Activated T-cell treated with anti-CD3 and anti-CD28 coated beads for 24 hours (primary cell): ENCODE results near the gene PLCB1.
"Not testable (repeated sequence)": the region's sequence is repeated elsewhere in the genome, so short reads cannot be mapped to it uniquely, and the experiment has no call there.

Source experiments
- DNase-seq: peaks from one replicate; pipeline ENCODE4 v3.0.0-alpha.2; 2020; ENCODE audit warnings: low read depth

The PLCB1 gene

DNA sequence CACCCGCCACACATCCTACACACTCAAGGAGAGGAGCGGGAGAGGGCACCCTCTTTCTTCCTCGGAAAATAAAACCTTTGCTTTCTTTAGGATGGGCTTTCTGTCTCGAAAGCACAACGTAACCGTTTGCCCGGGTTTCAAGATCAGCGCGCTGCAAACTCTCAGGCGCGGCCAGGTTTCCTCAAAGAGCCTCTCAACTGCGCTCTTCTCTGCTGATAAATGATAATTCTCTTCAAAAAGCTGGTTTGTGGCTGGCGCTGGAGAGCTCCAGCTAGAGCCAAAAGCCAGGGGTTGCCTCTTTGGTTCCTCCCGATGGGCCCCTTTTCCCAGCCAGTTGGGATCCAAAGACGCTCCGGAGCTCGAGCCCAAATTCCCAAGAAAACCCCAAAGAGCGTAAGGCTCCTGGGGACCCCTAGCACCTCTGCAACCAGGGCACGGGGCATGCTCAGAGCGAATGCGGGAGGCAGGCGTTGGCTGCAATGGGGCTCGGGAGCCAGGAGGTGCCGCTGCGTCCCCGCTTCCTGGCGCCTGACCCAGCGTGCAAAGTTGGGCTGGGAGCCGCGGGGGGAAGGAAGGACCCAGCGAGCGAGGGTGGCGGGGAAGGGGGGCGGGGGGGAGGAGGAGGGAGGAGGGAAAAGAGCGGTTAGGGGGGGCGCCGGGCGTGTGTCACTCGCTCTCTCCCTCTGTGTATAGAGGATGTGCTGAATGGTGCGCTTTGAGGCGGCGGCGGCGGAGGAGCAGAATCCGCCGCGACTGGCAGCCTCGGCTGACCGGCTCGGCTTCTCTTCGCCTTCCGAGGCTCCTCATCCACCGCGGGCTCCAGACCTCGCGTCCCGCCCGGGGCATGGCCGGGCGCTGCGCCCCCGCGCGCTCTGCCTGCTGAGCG lies at the start of gene PLCB1:
Gene PLCB1, plus strand, starts transcription at position 669 of the 886 bp plus-strand sequence. CDS start 386 bp downstream, outside the sequence.
- peak; percentile 68 for DNase-seq

GRCh38 chr20:8082989-8083388 lies 49.1 kb upstream of the PLCB1 start:
- DNase-seq = no peak

DNA sequence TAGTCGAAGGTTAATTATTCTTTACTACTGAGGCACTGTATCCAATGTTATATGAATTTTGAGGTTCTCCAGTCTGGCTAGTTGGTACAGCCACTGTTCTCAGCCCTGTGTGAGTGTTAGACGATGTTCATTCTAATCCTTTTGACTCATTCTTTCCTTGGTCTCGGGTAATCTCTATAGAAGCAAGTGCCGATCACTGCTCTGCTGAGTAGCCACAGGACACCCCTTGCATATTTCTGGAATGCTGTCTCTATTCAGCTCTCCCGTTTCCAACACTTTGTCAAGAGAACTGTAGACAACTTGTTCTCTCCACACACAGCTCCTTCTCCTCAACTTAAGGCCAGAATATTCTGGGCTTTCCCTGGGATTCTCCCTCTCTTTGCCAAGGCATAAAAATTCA lies 42.4 kb upstream of the PLCB1 start:
- DNase-seq = no peak

- DNase-seq = no peak
Measured at GRCh38 chr20:8094415-8094818, 37.6 kb upstream of the PLCB1 start.

DNA sequence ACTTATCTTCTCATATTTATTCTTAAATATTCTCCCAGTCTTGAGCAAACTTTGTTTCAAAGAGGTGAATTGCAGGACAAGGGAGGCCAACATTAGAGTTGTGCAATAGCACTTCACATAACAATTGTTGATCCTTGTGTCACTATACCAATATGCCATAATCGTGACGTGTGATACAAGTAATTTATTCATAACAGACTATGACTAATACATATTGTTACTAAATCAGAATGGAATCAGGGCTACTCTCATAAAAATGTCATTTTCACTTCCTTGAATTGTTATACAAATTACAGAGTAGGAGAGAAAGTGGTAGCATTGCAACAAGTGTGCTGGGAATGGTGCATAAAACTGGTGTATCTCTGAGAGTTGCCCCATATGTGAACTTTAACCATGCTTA lies 37.2 kb upstream of the PLCB1 start:
- DNase-seq = no peak

DNA sequence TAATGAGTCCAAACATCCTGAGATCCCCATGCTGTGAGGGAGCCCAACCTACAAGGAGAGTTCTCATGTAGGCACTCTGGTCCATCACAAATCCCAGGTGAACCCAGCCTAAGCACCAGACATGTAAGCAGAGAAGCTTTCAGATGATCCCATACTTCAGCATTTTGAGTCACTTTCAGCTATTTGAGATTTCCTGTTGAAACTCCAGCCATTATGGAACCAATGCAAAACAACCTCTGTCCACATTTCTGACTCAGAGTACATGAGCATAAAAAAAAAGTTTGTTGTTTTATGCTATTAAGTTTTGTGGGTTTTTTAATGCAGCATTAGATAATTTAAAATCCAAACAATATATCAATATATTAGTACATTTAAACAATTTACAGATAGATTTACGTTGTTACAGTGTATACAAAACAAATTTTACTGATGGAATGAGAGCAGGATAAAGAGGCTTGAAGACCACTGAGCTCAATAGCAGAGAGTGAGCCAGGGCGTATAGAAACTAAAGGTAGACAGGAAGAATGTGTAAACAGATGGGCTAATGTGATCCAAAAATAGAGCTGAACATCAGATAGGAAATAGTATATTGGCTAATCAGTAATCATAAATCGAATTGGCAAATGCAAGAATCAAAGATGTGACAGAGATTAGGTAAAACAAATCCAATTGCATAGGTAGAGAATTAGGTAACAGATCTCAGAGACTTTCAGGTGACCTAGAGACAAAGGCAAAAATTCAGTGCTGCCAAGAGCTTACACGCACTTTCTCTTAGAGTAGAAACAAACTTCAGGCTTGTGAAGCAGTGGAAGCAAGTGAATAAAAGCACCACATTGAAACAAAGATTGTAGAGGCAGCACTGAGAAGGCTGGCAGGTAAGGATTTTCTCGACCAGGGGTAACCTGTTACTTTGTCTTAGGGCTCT lies 36.2 kb upstream of the PLCB1 start:
- DNase-seq = no peak

DNA sequence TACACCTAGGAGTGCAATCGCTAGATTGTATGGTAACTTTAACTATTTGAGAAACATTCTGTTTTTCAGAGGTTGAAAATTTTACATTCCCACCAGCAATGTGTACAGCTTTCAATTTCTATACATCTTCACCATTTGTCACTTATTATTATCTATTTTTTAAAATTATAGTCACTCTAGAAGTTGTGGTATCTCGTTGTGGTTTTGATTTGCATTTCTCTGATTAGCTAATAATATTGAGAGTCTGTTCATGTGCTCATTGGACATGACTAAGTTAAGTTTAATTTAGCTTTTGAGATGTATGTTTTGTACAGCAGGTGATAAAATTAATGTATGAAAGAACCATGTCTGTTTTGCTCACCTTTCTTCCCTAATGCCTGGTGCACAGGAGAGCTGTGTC lies 34.8 kb upstream of the PLCB1 start:
- no peak for DNase-seq

GRCh38 chr20:8104252-8104651 lies 27.8 kb upstream of the PLCB1 start:
- DNase-seq = no peak

- DNase-seq = not testable (repeated sequence)
Measured at GRCh38 chr20:8114612-8115011, 17.5 kb upstream of the PLCB1 start.

DNA sequence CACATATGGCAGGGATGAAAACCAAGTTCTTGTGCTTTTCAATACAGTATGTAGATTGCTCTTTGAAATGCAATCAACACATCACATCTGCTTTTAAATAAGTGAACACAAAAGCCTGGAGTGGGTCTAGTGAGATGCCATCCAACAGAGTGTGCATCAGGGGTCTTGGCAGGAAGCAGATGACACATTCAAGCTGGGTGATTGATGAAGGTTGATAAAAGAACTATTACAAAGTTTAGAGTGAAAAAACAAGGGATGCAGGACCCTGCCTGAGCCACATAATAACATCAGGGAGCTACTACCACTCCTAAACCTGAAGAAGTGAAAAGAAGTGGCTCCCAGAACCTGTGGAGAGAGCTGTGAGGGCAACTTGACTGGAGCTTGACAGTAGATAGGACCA lies 16.6 kb upstream of the PLCB1 start:
- no peak for DNase-seq

GRCh38 chr20:8116067-8116811 lies 15.8 kb upstream of the PLCB1 start:
- no peak for DNase-seq

DNA sequence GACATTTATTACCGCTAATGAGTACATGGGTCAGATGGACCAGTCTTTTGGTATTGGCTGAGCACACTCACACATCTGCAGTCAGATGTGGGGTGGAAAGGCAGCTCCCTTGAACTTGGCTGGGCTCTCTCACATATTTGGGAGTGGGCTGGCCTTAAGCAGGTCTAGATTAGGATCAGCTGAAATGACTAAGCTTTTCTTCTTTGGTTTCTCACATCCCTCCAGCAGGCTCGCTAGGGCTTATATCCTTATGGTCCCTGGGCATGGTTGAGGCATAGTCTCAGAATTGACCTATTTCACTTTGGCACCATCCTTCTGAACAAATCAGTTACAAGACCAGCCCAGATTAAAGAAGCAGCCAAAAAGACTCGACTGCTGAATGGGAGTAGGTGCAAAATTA lies 14.4 kb upstream of the PLCB1 start:
- DNase-seq = no peak

DNA sequence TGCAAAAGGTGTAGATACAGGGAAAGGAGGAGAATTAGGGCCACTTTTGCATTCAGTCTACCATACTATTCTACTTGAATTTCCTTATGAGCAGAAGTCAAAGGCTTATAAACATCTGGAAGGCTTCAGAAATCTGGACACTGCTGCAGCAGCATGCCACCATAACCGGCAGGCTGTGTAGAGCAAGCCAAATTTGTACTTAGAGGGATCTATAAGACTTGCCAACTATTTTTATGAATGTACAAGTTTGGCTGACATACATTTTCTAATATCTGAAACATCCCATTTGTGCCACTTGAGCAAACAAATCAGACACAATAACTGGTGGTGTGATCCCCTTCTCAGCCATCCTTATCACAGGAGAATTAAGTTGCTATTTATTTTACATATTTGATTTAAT lies 14.0 kb upstream of the PLCB1 start:
- DNase-seq = no peak

GRCh38 chr20:8118760-8119159 lies 13.3 kb upstream of the PLCB1 start:
- DNase-seq = no peak

DNA sequence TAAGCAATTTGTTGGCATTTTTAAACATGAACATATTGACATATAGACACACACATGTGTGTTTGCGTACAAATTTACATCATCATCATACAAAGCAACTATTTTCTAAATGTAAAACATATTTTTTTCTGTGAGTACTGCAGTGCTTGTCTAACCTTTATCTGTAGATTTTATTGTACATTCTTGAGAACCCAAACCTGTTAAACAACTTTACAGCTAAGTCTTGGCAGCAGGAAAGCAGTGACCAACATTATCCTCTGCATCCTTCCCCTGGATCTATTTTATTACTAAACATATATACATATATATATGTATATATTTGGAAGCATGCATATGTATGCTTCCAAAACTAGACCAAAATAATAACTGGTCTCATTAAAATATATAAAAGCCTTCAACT lies 10.4 kb upstream of the PLCB1 start:
- DNase-seq = no peak

GRCh38 chr20:8124639-8125038 lies 7.4 kb upstream of the PLCB1 start:
- no peak for DNase-seq

DNA sequence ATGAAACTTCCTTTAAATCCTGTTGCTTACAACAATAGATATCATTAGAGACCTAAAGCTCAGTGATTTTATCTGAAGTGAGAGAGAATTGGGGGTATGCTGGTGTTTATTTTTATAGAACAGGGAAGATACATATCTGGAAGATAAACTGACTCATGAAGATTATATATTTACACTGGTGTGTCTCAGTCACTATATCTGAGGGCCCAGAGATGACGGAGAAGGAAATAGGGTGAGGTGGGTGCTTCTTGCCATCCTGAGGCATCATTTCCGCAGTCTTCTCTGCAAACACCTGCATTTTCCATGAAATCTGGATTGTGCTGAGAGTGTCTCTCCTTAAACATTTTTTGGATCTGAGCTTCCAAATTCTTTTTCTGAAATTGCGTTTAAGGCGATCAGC lies 5.9 kb upstream of the PLCB1 start:
- no peak for DNase-seq

- DNase-seq = no peak
Measured at GRCh38 chr20:8126841-8127378, 5.2 kb upstream of the PLCB1 start.

- no peak for DNase-seq
Measured at GRCh38 chr20:8127553-8128255, 4.4 kb upstream of the PLCB1 start.

DNA sequence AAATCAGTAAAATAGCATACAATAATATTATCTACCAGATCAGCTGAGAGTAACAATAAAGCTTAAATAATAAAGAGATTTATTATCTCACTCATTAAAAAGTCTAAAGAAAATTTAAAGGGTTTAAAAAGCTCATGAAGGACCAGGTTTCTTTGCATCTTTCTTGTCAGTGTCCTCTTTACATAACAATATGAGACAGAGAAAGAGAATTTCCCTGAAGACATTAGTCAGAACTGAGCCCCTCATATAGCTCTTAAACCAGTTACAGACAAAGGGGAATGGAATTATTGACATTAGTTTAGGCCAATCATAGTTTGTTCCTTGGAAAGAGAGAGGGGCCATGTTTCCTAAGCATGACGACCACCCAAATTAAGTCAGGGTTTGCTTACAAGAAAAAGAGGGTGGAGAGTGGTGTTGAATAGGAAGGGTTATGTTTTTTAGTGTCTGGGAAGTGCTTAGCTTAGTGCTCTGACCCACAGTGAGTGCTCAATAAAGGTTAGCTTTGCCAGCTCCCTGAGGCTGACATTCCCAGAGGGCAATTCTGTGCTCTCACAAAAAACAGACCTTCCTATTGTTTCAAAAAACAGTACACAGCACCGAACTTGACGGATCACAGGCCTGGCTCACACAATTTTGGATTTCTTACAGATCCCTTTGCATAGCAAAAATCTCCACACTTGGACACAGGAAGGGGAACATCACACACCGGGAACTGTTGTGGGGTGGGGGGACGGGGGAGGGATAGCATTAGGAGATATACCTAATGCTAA lies 3.6 kb upstream of the PLCB1 start:
- no peak for DNase-seq
